Measurements from ENCODE around the gene TMOD1. TPM values are rescaled to one million over a fixed set of nuclear protein-coding genes. Genes with fewer than 3 reads are reported as not detected.

Gene TMOD1
- total and polyA plus RNA-seq, 2 of the 13 experiments (the other 11 are each of a cell fraction or from before 2014, with no cell fraction given): 0.04 to 0.07 TPM

GRCh38 chr9:97479496-97480159, 21.8 kb upstream of the TMOD1 start:
- no peaks in the 10 kb centered on the region for H3K9me3 ChIP-seq (ENCODE audit: low read length)
- DNase-seq (ENCODE audit: low spot score) (no peak), ATAC-seq (no peak), FAIRE-seq (no peak)
- peaks cover 8% of the 10 kb centered on the region for H3K4me1 ChIP-seq (ENCODE audit: insufficient read depth, low read length)
- POLR2A ChIA-PET: no interaction called here
- no TSS peak for BruUV-seq (replicated peaks)
- H3K4me2 ChIP-seq (ENCODE audit: low read depth, low read length): no peak overlapping the region
- H3K27me3 ChIP-seq (ENCODE audit: control insufficient read depth in 1 of 2, insufficient read depth in 2 of 2, low read length in 2 of 2): no peaks in the 10 kb centered on the region
- 98% methylated on average over 5 of the region's 5 CpGs for WGBS (ENCODE audit: low lambda C conversion rate)
- CTCF ChIA-PET (ENCODE audit: low intra/inter-chr PET ratio, low total read pairs): no interaction called here
- in situ Hi-C loops (cut with HindIII; ENCODE audit: extremely low pct_ligation_motif_present, low pct_unique_long_range_greater_than_20kb): no loop called here
- TF ChIP-seq KMT2A (CRISPR knock-in tag; IDR thresholded peaks at IDR 0.05) (no peak), SMC3 (IDR thresholded peaks at IDR 0.05; ENCODE audit: low read length) (no peak), JDP2 (CRISPR knock-in tag; IDR thresholded peaks at IDR 0.05; ENCODE audit: borderline replicate concordance) (no peak)
- TF ChIP-seq, protein P1, sequence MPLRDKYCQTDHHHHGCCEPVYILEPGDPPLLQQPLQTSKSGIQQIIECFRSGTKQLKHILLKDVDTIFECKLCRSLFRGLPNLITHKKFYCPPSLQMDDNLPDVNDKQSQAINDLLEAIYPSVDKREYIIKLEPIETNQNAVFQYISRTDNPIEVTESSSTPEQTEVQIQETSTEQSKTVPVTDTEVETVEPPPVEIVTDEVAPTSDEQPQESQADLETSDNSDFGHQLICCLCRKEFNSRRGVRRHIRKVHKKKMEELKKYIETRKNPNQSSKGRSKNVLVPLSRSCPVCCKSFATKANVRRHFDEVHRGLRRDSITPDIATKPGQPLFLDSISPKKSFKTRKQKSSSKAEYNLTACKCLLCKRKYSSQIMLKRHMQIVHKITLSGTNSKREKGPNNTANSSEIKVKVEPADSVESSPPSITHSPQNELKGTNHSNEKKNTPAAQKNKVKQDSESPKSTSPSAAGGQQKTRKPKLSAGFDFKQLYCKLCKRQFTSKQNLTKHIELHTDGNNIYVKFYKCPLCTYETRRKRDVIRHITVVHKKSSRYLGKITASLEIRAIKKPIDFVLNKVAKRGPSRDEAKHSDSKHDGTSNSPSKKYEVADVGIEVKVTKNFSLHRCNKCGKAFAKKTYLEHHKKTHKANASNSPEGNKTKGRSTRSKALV (CRISPR knock-in tag; IDR thresholded peaks at IDR 0.05): no peak
- no peaks in the 10 kb centered on the region for H4K20me1 ChIP-seq (ENCODE audit: insufficient read depth, low read length)
- no peak overlapping the region for H3K4me3 ChIP-seq (replicated peaks in 1 of 3; ENCODE audit: insufficient read depth in 1 of 3, low read depth in 2 of 3, low read length in 3 of 3)
- no peak overlapping the region for H2AFZ ChIP-seq (ENCODE audit: low read length)
- intact Hi-C loops (cut with micrococcal nuclease; ENCODE audit: unreplicated experiment): no loop called here
- H3K36me3 ChIP-seq (replicated peaks in 1 of 2; ENCODE audit: control insufficient read depth in 1 of 2, insufficient read depth in 2 of 2, low read length in 2 of 2): peaks cover 6 to 22% of the 10 kb centered on the region in 2 experiments
- H3K9ac ChIP-seq (ENCODE audit: insufficient read depth, low read depth, low read length): no peak overlapping the region
- no peak overlapping the region for H3K27ac ChIP-seq (ENCODE audit: extremely low read length, insufficient read depth, low read length)
- H3K79me2 ChIP-seq (ENCODE audit: insufficient read depth, low read length): no peaks in the 10 kb centered on the region

GRCh38 chr9:97480174-97480573, 21.3 kb upstream of the TMOD1 start:
- intact Hi-C loops (cut with micrococcal nuclease; ENCODE audit: unreplicated experiment) (no loop called here), in situ Hi-C loops (cut with HindIII; ENCODE audit: extremely low pct_ligation_motif_present, low pct_unique_long_range_greater_than_20kb) (no loop called here)
- H3K36me3 ChIP-seq (replicated peaks in 1 of 2; ENCODE audit: control insufficient read depth in 1 of 2, insufficient read depth in 2 of 2, low read length in 2 of 2): peaks cover 5 to 26% of the 10 kb centered on the region in 2 experiments
- H3K4me2 ChIP-seq (ENCODE audit: low read depth, low read length): no peak overlapping the region
- H3K4me1 ChIP-seq (ENCODE audit: insufficient read depth, low read length): peaks cover 8% of the 10 kb centered on the region
- ChIA-PET CTCF (ENCODE audit: low intra/inter-chr PET ratio, low total read pairs) (no interaction called here), POLR2A (no interaction called here)
- DNase-seq (ENCODE audit: low spot score): no peak
- ATAC-seq: no peak
- no peak for FAIRE-seq
- H3K27ac ChIP-seq (ENCODE audit: extremely low read length, insufficient read depth, low read length): no peak overlapping the region
- no peaks in the 10 kb centered on the region for H4K20me1 ChIP-seq (ENCODE audit: insufficient read depth, low read length)
- H3K9ac ChIP-seq (ENCODE audit: insufficient read depth, low read depth, low read length): no peak overlapping the region
- no peaks in the 10 kb centered on the region for H3K27me3 ChIP-seq (ENCODE audit: control insufficient read depth in 1 of 2, insufficient read depth in 2 of 2, low read length in 2 of 2)
- H2AFZ ChIP-seq (ENCODE audit: low read length): no peak overlapping the region
- no peaks in the 10 kb centered on the region for H3K79me2 ChIP-seq (ENCODE audit: insufficient read depth, low read length)
- BruUV-seq (replicated peaks): no TSS peak
- no peaks in the 10 kb centered on the region for H3K9me3 ChIP-seq (ENCODE audit: low read length)
- 67% methylated on average over 1 of the region's 1 CpG for WGBS (ENCODE audit: low lambda C conversion rate)
- TF ChIP-seq RBM39 (IDR thresholded peaks at IDR 0.05; ENCODE audit: low read depth, low read length, poor library complexity, severe bottlenecking) (no peak), GPBP1L1 (CRISPR knock-in tag; IDR thresholded peaks at IDR 0.05) (no peak), ZNF337 (CRISPR knock-in tag; IDR thresholded peaks at IDR 0.05; ENCODE audit: borderline replicate concordance, low read depth) (no peak), ZKSCAN1 (IDR thresholded peaks at IDR 0.05; ENCODE audit: low read length) (no peak), ZNF329 (CRISPR knock-in tag; IDR thresholded peaks at IDR 0.05; ENCODE audit: low read depth) (no peak), BCL6 (CRISPR knock-in tag; IDR thresholded peaks at IDR 0.05) (no peak), ZNF839 (CRISPR knock-in tag; IDR thresholded peaks at IDR 0.05; ENCODE audit: borderline replicate concordance) (no peak)
- H3K4me3 ChIP-seq (replicated peaks in 1 of 3; ENCODE audit: insufficient read depth in 1 of 3, low read depth in 2 of 3, low read length in 3 of 3): no peak overlapping the region
